MCF 10A (cell line): ENCODE results near the gene CASP2. TPM values are rescaled to one million over a fixed set of nuclear protein-coding genes. Genes with fewer than 3 reads are reported as not detected.

ENCODE experiments used
- BruUV-seq: library from RNA; stranded (reverse); fragments of 400-500 nt; replicated peaks from 2 replicates; lab custom pipeline; 2021; lab: Mats Ljungman, UMichigan
- CTCF ChIA-PET: fragments of 300-600 bp; sonication (Branson Sonifier 250); formaldehyde crosslinking; extraction: SDS; loops from one replicate; lab custom pipeline; 2021; ENCODE audit warnings: antibody characterized with exemption, inconsistent platforms; lab: Yijun Ruan, JAX
- POLR2A ChIA-PET: fragments of 300-600, 350-650 bp; sonication (Branson Sonifier 250); formaldehyde crosslinking; extraction: SDS; loops from one replicate; lab custom pipeline; 2020; ENCODE audit warnings: antibody characterized with exemption, inconsistent platforms; lab: Yijun Ruan, JAX
- DNase-seq: peaks from one replicate; pipeline ENCODE4 v3.0.0-alpha.2; 2018; ENCODE audit not compliant: unreplicated experiment
- H3K27ac Mint-ChIP-seq: one replicate; pipeline ENCODE4 v1.8.0; 2022; ENCODE audit warnings: mild to moderate bottlenecking, low read depth, mixed read lengths; ENCODE audit not compliant: unreplicated experiment
- H3K27me3 Mint-ChIP-seq: one replicate; pipeline ENCODE4 v1.8.0; 2022; ENCODE audit warnings: mixed read lengths; ENCODE audit not compliant: insufficient read depth, unreplicated experiment
- H3K36me3 Mint-ChIP-seq: one replicate; pipeline ENCODE4 v1.8.0; 2022; ENCODE audit warnings: mild to moderate bottlenecking, moderate library complexity, mixed read lengths; ENCODE audit not compliant: insufficient read depth, unreplicated experiment
- H3K4me1 Mint-ChIP-seq: one replicate; pipeline ENCODE4 v1.8.0; 2022; ENCODE audit warnings: mixed read lengths; ENCODE audit not compliant: insufficient read depth, unreplicated experiment
- H3K4me3 Mint-ChIP-seq: one replicate; pipeline ENCODE4 v1.8.0; 2022; ENCODE audit warnings: mild to moderate bottlenecking, moderate library complexity, mixed read lengths; ENCODE audit not compliant: unreplicated experiment
- H3K9me3 Mint-ChIP-seq: one replicate; pipeline ENCODE4 v1.8.0; 2022; ENCODE audit warnings: mixed read lengths; ENCODE audit not compliant: unreplicated experiment
- intact Hi-C: fragments of 100-400 bp; cut with micrococcal nuclease; formaldehyde crosslinking; loops from 2 replicates; pipeline ENCODE4 v1.14.1; 2022
- total RNA-seq: library from RNA; stranded (reverse); gene quantifications from 2 replicates; pipeline ENCODE4 v1.2.3, GENCODE V29; 2022
- TF ChIP-seq, protein P1 (sequence below): fragments of 200-600 bp; IDR thresholded peaks from one replicate; pipeline ENCODE4 v1.8.0; 2022; ENCODE audit warnings: antibody characterized with exemption, mild to moderate bottlenecking; ENCODE audit not compliant: unreplicated experiment

Gene CASP2
- total RNA-seq, 1 experiment from 2014 or later: 15.1 TPM

DNA sequence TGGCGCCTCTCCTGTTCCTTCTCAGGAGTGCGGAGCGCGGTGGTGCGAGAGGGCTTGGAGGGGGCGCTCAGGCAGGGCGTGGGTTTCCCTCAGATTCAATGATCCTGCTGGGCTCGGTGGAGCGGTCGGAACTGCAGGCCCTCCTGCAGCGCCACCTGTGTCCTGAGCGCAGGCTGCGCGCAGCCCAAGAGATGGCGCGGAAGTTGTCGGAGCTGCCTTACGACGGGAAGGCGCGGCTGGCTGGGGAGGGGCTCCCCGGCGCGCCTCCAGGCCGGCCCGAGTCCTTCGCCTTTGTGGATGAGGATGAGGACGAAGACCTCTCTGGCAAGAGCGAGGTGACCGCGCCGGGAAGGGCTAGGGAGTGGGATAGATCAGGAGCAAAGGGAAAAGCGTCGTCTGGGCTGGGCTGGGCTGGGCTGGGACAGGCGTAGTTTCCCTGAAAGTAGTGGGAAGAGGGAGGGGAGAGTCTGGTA, 57.3 kb downstream of the CASP2 start:
- BruUV-seq: no TSS peak
- CTCF ChIA-PET: no interaction called here
- TF ChIP-seq, protein P1, sequence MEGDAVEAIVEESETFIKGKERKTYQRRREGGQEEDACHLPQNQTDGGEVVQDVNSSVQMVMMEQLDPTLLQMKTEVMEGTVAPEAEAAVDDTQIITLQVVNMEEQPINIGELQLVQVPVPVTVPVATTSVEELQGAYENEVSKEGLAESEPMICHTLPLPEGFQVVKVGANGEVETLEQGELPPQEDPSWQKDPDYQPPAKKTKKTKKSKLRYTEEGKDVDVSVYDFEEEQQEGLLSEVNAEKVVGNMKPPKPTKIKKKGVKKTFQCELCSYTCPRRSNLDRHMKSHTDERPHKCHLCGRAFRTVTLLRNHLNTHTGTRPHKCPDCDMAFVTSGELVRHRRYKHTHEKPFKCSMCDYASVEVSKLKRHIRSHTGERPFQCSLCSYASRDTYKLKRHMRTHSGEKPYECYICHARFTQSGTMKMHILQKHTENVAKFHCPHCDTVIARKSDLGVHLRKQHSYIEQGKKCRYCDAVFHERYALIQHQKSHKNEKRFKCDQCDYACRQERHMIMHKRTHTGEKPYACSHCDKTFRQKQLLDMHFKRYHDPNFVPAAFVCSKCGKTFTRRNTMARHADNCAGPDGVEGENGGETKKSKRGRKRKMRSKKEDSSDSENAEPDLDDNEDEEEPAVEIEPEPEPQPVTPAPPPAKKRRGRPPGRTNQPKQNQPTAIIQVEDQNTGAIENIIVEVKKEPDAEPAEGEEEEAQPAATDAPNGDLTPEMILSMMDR: no peak
- Mint-ChIP-seq H3K27ac (no peak overlapping the region), H3K9me3 (no peaks in the 10 kb centered on the region), H3K4me1 (no peaks in the 10 kb centered on the region), H3K27me3 (peaks cover 18% of the 10 kb centered on the region), H3K36me3 (no peaks in the 10 kb centered on the region), H3K4me3 (no peak overlapping the region)
- DNase-seq: no peak
- intact Hi-C loops: no loop called here
- POLR2A ChIA-PET: no interaction called here

DNA sequence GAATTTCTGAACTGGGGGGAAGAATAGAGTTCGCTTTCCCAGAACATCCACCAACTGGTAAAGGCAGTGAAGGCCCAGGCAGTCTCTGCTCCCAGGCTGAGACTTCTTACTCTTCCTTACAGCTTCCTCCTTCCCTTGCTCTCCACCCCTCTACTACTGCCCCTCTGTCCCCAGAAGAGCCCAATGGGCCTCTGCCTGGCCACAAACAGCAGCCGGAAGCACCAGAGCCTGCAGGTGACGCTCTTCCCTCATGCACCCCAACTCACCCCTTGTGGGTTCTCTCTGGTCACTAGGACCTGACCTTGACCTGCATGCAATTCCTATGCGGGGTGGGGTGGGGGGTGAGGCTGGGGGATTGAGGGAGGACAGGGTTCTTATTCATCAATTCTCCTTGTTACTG, 57.9 kb downstream of the CASP2 start:
- TF ChIP-seq, protein P1: no peak
- H3K4me3 Mint-ChIP-seq: no peak overlapping the region
- BruUV-seq: no TSS peak
- H3K27me3 Mint-ChIP-seq: peaks cover 18% of the 10 kb centered on the region
- POLR2A ChIA-PET: no interaction called here
- CTCF ChIA-PET: interaction anchor here (0.7 kb wide), 1 partner anchor 9 kb away, joined by 3 read pairs; no protein-coding TSS in a partner anchor
- no peak for DNase-seq
- no peak overlapping the region for H3K27ac Mint-ChIP-seq
- no peaks in the 10 kb centered on the region for H3K4me1 Mint-ChIP-seq
- no peaks in the 10 kb centered on the region for H3K36me3 Mint-ChIP-seq
- no peaks in the 10 kb centered on the region for H3K9me3 Mint-ChIP-seq
- intact Hi-C loops: no loop called here

DNA sequence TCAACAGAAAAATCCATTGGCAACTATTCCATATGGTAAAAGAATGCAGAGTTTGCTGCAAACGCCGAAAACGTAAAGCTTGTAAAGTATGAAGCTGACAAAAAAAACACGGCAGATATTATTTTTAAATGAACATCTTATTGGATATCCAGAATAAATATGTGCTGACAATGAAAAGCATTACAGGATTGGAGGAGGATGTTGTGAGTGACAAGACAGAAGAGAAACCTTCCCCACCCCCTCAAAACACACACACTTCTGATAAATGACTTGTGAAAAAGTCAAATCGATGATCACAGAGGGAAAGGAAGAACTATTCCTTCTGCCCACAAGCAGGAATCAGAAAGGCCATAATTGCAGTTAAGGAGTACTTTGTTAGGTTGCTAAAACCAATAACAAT, 59.8 kb downstream of the CASP2 start:
- Mint-ChIP-seq H3K27ac (no peak overlapping the region), H3K36me3 (no peaks in the 10 kb centered on the region), H3K27me3 (peaks cover 18% of the 10 kb centered on the region), H3K9me3 (no peaks in the 10 kb centered on the region), H3K4me1 (no peaks in the 10 kb centered on the region), H3K4me3 (no peak overlapping the region)
- TF ChIP-seq, protein P1: no peak
- ChIA-PET CTCF (interaction anchor here (0.6 to 1.2 kb wide), 4 partner anchors 13 to 433 kb away, joined by 3 to 5 read pairs (median 3); no protein-coding TSS in a partner anchor), POLR2A (interaction anchor here (0.7 kb wide), 1 partner anchor 17 kb away, joined by 3 read pairs; no protein-coding TSS in a partner anchor)
- no TSS peak for BruUV-seq
- no peak for DNase-seq
- intact Hi-C loops: no loop called here

DNA sequence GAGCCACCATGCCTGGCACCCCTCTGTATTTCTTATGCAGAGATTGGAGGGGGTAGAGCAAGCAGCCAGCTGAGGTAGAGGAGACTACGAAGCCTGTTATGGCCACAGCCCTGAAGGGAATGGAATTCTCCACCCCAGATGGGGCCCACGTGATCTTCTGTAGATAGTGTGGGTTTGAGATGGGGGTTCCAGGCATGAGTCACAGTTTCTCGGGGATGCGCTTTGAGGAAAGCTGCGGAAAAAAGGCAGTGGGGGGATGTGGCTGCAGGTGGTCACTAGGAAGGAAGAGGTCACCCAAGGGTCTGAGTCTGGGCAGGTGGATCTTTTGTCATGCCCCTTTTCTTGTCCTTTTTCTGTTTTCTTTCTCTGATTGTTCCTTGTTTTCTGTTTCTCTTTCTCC, 62.9 kb downstream of the CASP2 start:
- intact Hi-C loops: no loop called here
- TF ChIP-seq, protein P1: no peak
- Mint-ChIP-seq H3K9me3 (no peaks in the 10 kb centered on the region), H3K4me3 (no peak overlapping the region), H3K27me3 (peaks cover 18% of the 10 kb centered on the region), H3K4me1 (no peaks in the 10 kb centered on the region), H3K36me3 (no peaks in the 10 kb centered on the region), H3K27ac (no peak overlapping the region)
- DNase-seq: no peak
- CTCF ChIA-PET: interaction anchor here (0.6 to 1.2 kb wide), 4 partner anchors 9 to 834 kb away, joined by 3 to 4 read pairs (median 4); no protein-coding TSS in a partner anchor
- BruUV-seq: no TSS peak
- POLR2A ChIA-PET: no interaction called here
